ENCODE data around the gene PPM1H. TPM values are rescaled to one million over a fixed set of nuclear protein-coding genes. Genes with fewer than 3 reads are reported as not detected.

PPM1H gene
- total and polyA plus RNA-seq, 2 of the 8 experiments (the other 6 are each of a cell fraction or from before 2014, with no cell fraction given): 16.4 to 36.1 TPM

DNA sequence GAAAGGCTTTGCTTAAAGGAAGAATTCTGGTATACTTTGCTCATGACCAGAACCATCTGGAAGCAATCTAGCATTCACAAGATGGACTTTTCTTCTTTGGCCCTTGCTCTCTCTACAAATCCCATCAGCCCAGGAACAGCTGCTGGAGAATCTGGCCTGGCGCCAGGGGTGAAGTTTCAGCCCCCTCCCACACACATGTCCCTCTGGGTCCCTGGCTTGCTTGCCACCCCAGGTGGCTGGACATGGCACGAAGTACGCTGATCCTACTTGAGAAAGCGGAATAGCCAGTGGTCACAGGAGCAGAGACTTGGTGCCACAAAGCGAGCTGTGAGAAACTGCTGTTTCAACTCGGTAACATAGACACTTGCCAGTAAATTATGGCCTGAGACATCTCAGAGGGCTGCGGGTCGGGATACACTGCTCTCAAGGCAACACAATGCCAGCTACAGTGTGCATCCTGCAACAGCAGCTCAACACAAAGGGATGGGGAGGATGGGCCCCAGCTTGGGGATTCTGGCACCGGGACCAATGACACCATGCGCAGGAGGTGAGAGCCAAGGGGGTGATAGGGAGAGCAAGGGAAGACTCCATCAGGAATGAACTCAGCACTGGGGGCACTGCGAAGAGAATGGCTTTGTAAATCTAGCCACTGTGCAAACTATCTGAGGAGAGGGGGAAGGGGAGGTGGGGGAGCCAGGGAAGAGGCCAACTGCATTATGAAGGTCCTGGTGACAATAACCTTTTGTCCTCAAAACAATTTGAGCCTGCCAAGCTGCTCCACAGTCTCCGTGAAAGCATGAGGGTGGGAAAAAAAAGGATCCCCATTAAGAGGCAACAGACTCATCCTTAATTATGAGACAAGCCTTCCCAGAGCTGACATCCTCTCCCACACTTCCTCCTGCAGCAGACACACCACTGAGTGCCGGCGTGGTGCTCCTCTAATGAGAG is 219.9 kb downstream of the PPM1H start:
- Histone ChIP-seq H2BK12ac (ENCODE audit: low read depth, low read length) (no peak overlapping the region), H3K9me3 (ENCODE audit: insufficient read depth in 2 of 2, low read depth in 1 of 2, low read length in 1 of 2) (no peaks in the 10 kb centered on the region), H4K20me1 (replicated peaks in 1 of 2; ENCODE audit: control insufficient read depth in 1 of 2, insufficient read depth in 2 of 2, low read length in 2 of 2) (no peaks in the 10 kb centered on the region), H2BK5ac (ENCODE audit: low read depth, low read length) (peak overlapping the region; percentile 53; the same call in 1 of the 2 replicates), H2BK20ac (ENCODE audit: low read length) (no peak overlapping the region), H2AFZ (ENCODE audit: low read length) (no peak overlapping the region), H3K4ac (replicated peaks; ENCODE audit: insufficient read length, low read depth, low read length) (no peak overlapping the region), H3K36me3 (ENCODE audit: control insufficient read depth in 2 of 4, insufficient read depth in 4 of 4, low read length in 3 of 4) (peaks cover 0 to 2% (median 0%) of the 10 kb centered on the region in 4 experiments; a peak in 1 of 8 replicates), H3K9ac (replicated peaks in 1 of 4; ENCODE audit: extremely low read depth in 1 of 4, low read depth in 3 of 4, low read length in 3 of 4) (no peak overlapping the region; a peak in 1 of 7 replicates), H2BK120ac (replicated peaks; ENCODE audit: low read depth, low read length) (no peak overlapping the region), H3K4me1 (replicated peaks in 1 of 4; ENCODE audit: control insufficient read depth in 3 of 4, insufficient read depth in 4 of 4, low read length in 3 of 4) (peaks cover 0 to 12% (median 9%) of the 10 kb centered on the region in 4 experiments; a peak in 6 of 7 replicates), H3K79me1 (ENCODE audit: low read depth, low read length) (no peaks in the 10 kb centered on the region), H3K4me2 (ENCODE audit: insufficient read depth in 1 of 2, low read depth in 2 of 2, low read length in 2 of 2) (no peak overlapping the region), H4K5ac (ENCODE audit: insufficient read length, low read depth, low read length) (no peak overlapping the region), H3K18ac (ENCODE audit: extremely low read depth, low read length) (peak overlapping the region; percentile 14), H4K8ac (ENCODE audit: extremely low read depth, insufficient read depth, low read length) (no peak overlapping the region; the same call in 1 of the 2 replicates), H3K27ac (ENCODE audit: low read depth, low read length) (no peak overlapping the region), H3K56ac (replicated peaks; ENCODE audit: insufficient read length, low read depth, low read length) (no peak overlapping the region), H2BK15ac (ENCODE audit: low read length) (peak overlapping the region; percentile 55; the same call in 1 of the 2 replicates), H4K91ac (replicated peaks; ENCODE audit: insufficient read length, low read length) (no peak overlapping the region), H2AK5ac (ENCODE audit: low read depth, low read length) (0 out of 2 replicates have a peak overlapping the region, but pooled peaks have one; percentile 55), H3K23ac (ENCODE audit: insufficient read length) (no peak overlapping the region), H3K23me2 (ENCODE audit: low read depth, low read length) (no peaks in the 10 kb centered on the region), H3K79me2 (ENCODE audit: control insufficient read depth in 1 of 2, insufficient read depth in 2 of 2, low read length in 2 of 2) (no peaks in the 10 kb centered on the region), H3K4me3 (ENCODE audit: extremely low read depth in 1 of 4, insufficient read depth in 2 of 4, low read depth in 3 of 4, low read length in 4 of 4) (no peak overlapping the region), H3K27me3 (replicated peaks in 1 of 4; ENCODE audit: control insufficient read depth in 3 of 4, extremely low read depth in 1 of 4, insufficient read depth in 3 of 4, low read length in 3 of 4) (no peaks in the 10 kb centered on the region), H3K14ac (ENCODE audit: insufficient read length) (no peak overlapping the region)
- no peak for DNase-seq (ENCODE audit: low read depth in 1 of 2, low spot score in 2 of 2)
- TF ChIP-seq TEAD4 (IDR thresholded peaks at IDR 0.05; ENCODE audit: low read depth, low read length) (no peak), JUN (IDR thresholded peaks at IDR 0.05; ENCODE audit: low read depth, low read length) (no peak), CREB1 (IDR thresholded peaks at IDR 0.05) (no peak), NANOG (IDR thresholded peaks at IDR 0.05; ENCODE audit: insufficient read depth, low read depth, low read length, poor library complexity, severe bottlenecking) (no peak), JUND (IDR thresholded peaks at IDR 0.05; ENCODE audit: low read length) (no peak), CHD1 (IDR thresholded peaks at IDR 0.05; ENCODE audit: low read depth, low read length) (no peak), BCL11A (IDR thresholded peaks at IDR 0.05; ENCODE audit: low read depth in 2 of 2, low read length in 2 of 2) (no peak)
- POLR2A ChIA-PET (ENCODE audit: partially characterized antibody): interaction anchor here (0.8 to 1.8 kb wide), 2 partner anchors 12 to 23 kb away, joined by 3 to 7 read pairs; no protein-coding TSS in a partner anchor
- CTCF ChIA-PET (ENCODE audit: partially characterized antibody): interaction anchor here (0.7 to 3.5 kb wide), 10 partner anchors 9 to 167 kb away, joined by 3 to 13 read pairs (median 3); no protein-coding TSS in a partner anchor
- FAIRE-seq: no peak
- 89% methylated on average over 14 of the region's 14 CpGs; no CpG with 5 or more reads in 1 of the 2 experiments for WGBS, 2 experiments (ENCODE audit: extremely low coverage in 1 of 2, insufficient coverage in 1 of 2, insufficient read length in 1 of 2, insufficient replicate concordance in 2 of 2, low coverage in 1 of 2, low lambda C conversion rate in 2 of 2, missing lambda C conversion rate in 1 of 2)
